ENCODE data around the gene PTPRE. TPM values are rescaled to one million over a fixed set of nuclear protein-coding genes. Genes with fewer than 3 reads are reported as not detected.
A peak's percentile ranks its signal among the peaks of the same experiment; 100 is the strongest.

Gene PTPRE
- total RNA-seq, 1 donor from 2014 or later, result 13.8 TPM

DNA sequence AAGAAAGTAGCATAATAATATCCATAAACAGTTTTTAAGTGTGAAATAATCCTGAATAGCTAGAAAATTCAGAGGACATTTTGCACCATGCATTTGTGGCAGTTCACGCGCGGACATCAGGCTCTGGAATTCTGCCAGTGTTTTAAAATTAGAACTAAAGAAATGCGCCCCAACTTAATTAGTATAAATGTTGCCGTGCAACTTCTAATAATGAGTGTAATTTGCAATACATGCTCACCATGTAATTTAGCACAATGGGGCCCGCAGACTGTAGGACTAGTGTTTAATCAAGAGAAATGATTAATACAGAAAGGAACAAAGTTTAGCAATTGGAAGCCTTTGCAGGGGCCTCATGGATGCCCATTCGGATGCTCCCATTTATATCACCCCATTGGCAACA, 96.6 kb downstream of the PTPRE start:
- intact Hi-C loops (cut with micrococcal nuclease), result no loop called here
- Histone ChIP-seq H3K4me3 (no peak overlapping the region), H3K4me1 (peaks cover 36% of the 10 kb centered on the region), H3K27ac (replicated peaks) (no peak overlapping the region), H3K36me3 (no peaks in the 10 kb centered on the region), H3K27me3 (ENCODE audit: low read depth) (no peaks in the 10 kb centered on the region), H3K9me3 (replicated peaks) (no peaks in the 10 kb centered on the region)
- DNase-seq, result no peak
- TF ChIP-seq, protein P1, sequence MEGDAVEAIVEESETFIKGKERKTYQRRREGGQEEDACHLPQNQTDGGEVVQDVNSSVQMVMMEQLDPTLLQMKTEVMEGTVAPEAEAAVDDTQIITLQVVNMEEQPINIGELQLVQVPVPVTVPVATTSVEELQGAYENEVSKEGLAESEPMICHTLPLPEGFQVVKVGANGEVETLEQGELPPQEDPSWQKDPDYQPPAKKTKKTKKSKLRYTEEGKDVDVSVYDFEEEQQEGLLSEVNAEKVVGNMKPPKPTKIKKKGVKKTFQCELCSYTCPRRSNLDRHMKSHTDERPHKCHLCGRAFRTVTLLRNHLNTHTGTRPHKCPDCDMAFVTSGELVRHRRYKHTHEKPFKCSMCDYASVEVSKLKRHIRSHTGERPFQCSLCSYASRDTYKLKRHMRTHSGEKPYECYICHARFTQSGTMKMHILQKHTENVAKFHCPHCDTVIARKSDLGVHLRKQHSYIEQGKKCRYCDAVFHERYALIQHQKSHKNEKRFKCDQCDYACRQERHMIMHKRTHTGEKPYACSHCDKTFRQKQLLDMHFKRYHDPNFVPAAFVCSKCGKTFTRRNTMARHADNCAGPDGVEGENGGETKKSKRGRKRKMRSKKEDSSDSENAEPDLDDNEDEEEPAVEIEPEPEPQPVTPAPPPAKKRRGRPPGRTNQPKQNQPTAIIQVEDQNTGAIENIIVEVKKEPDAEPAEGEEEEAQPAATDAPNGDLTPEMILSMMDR (IDR thresholded peaks at IDR 0.05; ENCODE audit: borderline replicate concordance), result no peak

- no peaks in the 10 kb centered on the region for H3K36me3 ChIP-seq
- no peak for DNase-seq
- intact Hi-C loops (cut with micrococcal nuclease), result no loop called here
- peaks cover 59% of the 10 kb centered on the region for H3K4me1 ChIP-seq
- TF ChIP-seq, protein P1 (IDR thresholded peaks at IDR 0.05; ENCODE audit: borderline replicate concordance), result no peak
- no peak overlapping the region for H3K4me3 ChIP-seq
- H3K9me3 ChIP-seq (replicated peaks), result no peaks in the 10 kb centered on the region
- H3K27me3 ChIP-seq (ENCODE audit: low read depth), result no peaks in the 10 kb centered on the region
- no peak overlapping the region for H3K27ac ChIP-seq (replicated peaks)
Measured at GRCh38 chr10:128005858-128006257, 99.0 kb downstream of the PTPRE start.

DNA sequence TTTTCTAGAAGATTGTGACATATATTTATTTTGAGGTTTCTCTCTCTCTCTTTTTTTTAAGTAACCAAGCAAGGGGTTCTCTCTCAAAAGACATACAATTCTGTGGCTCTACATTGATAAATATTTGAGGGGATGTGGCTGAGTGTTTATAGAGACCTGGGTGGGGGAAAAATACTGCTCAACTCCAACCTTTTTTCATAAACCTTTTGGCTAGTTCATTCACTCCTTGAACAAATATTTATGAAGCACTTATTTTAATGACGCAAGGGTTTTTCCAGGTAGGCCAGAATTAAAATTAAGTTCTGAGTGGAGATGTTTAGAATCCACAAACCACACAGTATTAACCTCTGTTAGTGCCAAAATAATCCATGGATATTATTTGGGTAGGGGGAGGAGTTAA, 100.2 kb downstream of the PTPRE start:
- TF ChIP-seq, protein P1 (IDR thresholded peaks at IDR 0.05; ENCODE audit: borderline replicate concordance), result no peak
- Histone ChIP-seq H3K36me3 (no peaks in the 10 kb centered on the region), H3K4me3 (no peak overlapping the region), H3K4me1 (peaks cover 57% of the 10 kb centered on the region), H3K9me3 (replicated peaks) (no peaks in the 10 kb centered on the region), H3K27ac (replicated peaks) (no peak overlapping the region), H3K27me3 (ENCODE audit: low read depth) (no peaks in the 10 kb centered on the region)
- intact Hi-C loops (cut with micrococcal nuclease), result no loop called here
- DNase-seq, result no peak

- Histone ChIP-seq H3K4me1 (peaks cover 50% of the 10 kb centered on the region), H3K9me3 (replicated peaks) (no peaks in the 10 kb centered on the region), H3K27ac (replicated peaks) (no peak overlapping the region), H3K4me3 (no peak overlapping the region), H3K27me3 (ENCODE audit: low read depth) (no peaks in the 10 kb centered on the region), H3K36me3 (no peaks in the 10 kb centered on the region)
- TF ChIP-seq, protein P1 (IDR thresholded peaks at IDR 0.05; ENCODE audit: borderline replicate concordance), result no peak
- no peak for DNase-seq
- intact Hi-C loops (cut with micrococcal nuclease), result no loop called here
Measured at GRCh38 chr10:128007971-128008370, 101.1 kb downstream of the PTPRE start.

DNA sequence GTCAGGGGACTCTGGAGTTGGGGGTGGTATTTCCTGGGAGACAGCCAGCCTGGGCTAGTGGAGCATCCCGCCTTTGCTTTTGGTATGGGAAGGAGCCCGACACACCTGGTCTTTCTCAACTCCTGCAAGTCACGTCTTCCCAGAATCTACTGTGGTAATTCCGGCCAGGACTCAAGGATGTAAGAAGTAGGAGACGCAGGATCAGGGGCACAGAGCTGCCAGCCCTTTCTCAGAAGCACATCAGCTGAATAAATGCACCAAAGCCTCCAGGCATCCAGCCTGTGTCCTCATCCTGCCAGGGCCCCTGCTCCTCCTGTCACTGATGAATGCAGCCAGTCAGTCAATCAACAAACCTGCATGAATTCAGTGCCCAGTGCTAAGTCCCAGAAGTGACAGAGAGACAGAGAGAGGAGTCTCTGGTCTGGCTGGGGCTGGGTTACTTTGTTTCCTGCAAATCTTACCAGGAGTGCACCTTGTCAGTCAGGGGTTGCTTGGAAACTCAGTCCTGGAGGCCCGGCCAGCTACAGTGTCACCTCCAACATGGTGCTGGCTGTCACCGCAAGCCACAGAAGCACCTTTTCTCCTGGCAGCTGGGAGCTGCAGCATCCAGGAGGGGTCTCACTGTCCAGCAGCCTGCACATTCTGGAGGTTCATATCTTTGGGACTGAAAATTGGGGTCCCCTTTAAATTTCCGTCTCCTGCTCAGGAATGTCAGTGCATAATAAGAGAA, 101.8 kb downstream of the PTPRE start:
- no peak overlapping the region for H3K4me3 ChIP-seq
- H3K27ac ChIP-seq (replicated peaks), result peak overlapping the region; percentile 63
- no peaks in the 10 kb centered on the region for H3K36me3 ChIP-seq
- no peaks in the 10 kb centered on the region for H3K9me3 ChIP-seq (replicated peaks)
- no peak for DNase-seq
- no peaks in the 10 kb centered on the region for H3K27me3 ChIP-seq (ENCODE audit: low read depth)
- intact Hi-C loops (cut with micrococcal nuclease), result no loop called here
- TF ChIP-seq, protein P1 (IDR thresholded peaks at IDR 0.05; ENCODE audit: borderline replicate concordance), result no peak
- H3K4me1 ChIP-seq, result peaks cover 43% of the 10 kb centered on the region
